A673 (cell line): Measurements from ENCODE around the gene TPP1. TPM values are rescaled to one million over a fixed set of nuclear protein-coding genes. Genes with fewer than 3 reads are reported as not detected.

ENCODE experiments used
- BruUV-seq: library from RNA; stranded (reverse); fragments of 400-500 nt; replicated peaks from 2 replicates; lab custom pipeline; 2021; lab: Mats Ljungman, UMichigan
- CTCF ChIA-PET: fragments of 300-600 bp; sonication (Branson Sonifier 250); formaldehyde crosslinking; loops from one replicate; lab custom pipeline; 2022; ENCODE audit warnings: antibody characterized with exemption; lab: Charles Lee
- POLR2A ChIA-PET: fragments of 300-600 bp; sonication (Branson Sonifier 250); formaldehyde crosslinking; loops from one replicate; lab custom pipeline; 2022; ENCODE audit warnings: antibody characterized with exemption; ENCODE audit not compliant: low non-redundant PET; lab: Charles Lee
- DNase-seq: peaks from one replicate; pipeline ENCODE4 v3.0.0-alpha.2; 2015; ENCODE audit warnings: low spot score
- H3K27ac ChIP-seq: fragments of 200-600 bp; sonication (generic); 2 replicates; pipeline ENCODE4 v1.5.1; 2016; ENCODE audit warnings: mixed run types, low read depth, mild to moderate bottlenecking, mixed read lengths, antibody characterized with exemption, low read length; ENCODE audit not compliant: poor library complexity, severe bottlenecking
- H3K27me3 ChIP-seq: fragments of 200-600 bp; sonication (generic); replicated peaks from 2 replicates; pipeline ENCODE4 v1.6.1; 2017; ENCODE audit warnings: mixed run types, low read depth, mild to moderate bottlenecking, mixed read lengths, antibody characterized with exemption, low read length; ENCODE audit not compliant: insufficient read depth, poor library complexity
- H3K36me3 ChIP-seq: fragments of 200-600 bp; sonication (generic); 2 replicates; pipeline ENCODE4 v1.6.1; 2016; ENCODE audit warnings: mixed run types, mild to moderate bottlenecking, mixed read lengths, antibody characterized with exemption, low read length; ENCODE audit not compliant: insufficient read depth, poor library complexity, severe bottlenecking
- H3K4me1 ChIP-seq: fragments of 200-600 bp; sonication (generic); 2 replicates; pipeline ENCODE4 v1.6.1; 2017; ENCODE audit warnings: mixed run types, mild to moderate bottlenecking, mixed read lengths, antibody characterized with exemption, low read length; ENCODE audit not compliant: insufficient read depth, poor library complexity, severe bottlenecking
- H3K4me3 ChIP-seq: fragments of 200-600 bp; sonication (generic); 2 replicates; pipeline ENCODE4 v1.5.1; 2016; ENCODE audit warnings: low read depth, mixed run types, mild to moderate bottlenecking, mixed read lengths, low read length; ENCODE audit not compliant: poor library complexity, severe bottlenecking
- H3K9me3 ChIP-seq: fragments of 200-600 bp; sonication (generic); 2 replicates; pipeline ENCODE4 v1.6.1; 2016; ENCODE audit warnings: mixed run types, low read depth, mild to moderate bottlenecking, mixed read lengths, antibody characterized with exemption, low read length; ENCODE audit not compliant: poor library complexity, severe bottlenecking
- EZH2 ChIP-seq: fragments of 200-600 bp; sonication (generic); IDR thresholded peaks from 2 replicates; pipeline ENCODE4 v1.6.1; 2017; ENCODE audit warnings: borderline replicate concordance, low read depth, mild to moderate bottlenecking, mixed read lengths, antibody characterized with exemption, low read length; ENCODE audit not compliant: poor library complexity, severe bottlenecking
- intact Hi-C: fragments of 100-400 bp; cut with micrococcal nuclease; formaldehyde crosslinking; loops from one replicate; pipeline ENCODE4 v1.10.0; 2022; ENCODE audit not compliant: unreplicated experiment
- total RNA-seq: library from RNA; stranded (reverse); gene quantifications from 2 replicates; pipeline ENCODE4 v1.2.3, GENCODE V29; 2021
- TF ChIP-seq, protein P1 (sequence below): fragments of 300-800, 200-600 bp; sonication (generic); conservative IDR thresholded peaks from 2 replicates; pipeline ENCODE4 v1.5.1; 2017; ENCODE audit warnings: low read depth, mild to moderate bottlenecking, antibody characterized with exemption, low read length, moderate library complexity, mixed read lengths

TPP1 gene
- total RNA-seq, 1 experiment from 2014 or later: 53.0 TPM

DNA sequence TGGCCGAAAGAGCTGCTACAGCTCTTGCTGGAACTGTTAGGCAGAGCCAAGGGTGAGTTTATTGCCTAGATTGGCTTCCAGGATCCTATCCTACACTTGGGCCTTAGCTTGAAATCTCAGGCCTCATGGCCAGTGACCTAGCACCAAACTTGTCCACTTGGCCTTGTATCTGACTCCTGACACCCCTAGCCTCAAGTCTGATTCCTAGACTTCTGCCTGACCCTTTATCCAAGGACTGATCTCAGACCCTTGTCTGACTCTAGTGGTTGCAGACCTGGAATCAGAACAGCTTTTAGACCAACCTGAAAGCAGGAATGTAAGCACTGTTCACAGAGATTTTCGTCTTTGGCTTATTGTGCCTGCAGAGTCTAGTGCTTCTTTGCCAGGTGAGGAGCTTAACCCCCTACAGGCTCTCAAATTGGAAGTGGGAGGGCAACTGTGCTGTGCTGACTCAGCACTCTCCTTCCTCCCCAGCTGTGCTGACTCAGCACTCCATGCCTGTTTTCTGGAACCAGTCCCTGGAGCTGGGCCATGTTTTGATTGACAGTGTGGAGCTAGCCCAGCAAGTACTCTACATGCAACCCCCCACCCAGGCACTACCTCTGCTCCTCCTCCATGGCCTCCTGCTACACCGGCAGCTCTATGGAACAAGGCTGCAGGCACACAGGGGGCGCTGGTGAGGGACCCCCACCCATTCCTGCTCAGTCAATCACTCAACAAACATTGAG is 50.9 kb downstream of the TPP1 start:
- Histone ChIP-seq H3K36me3 (no peaks in the 10 kb centered on the region), H3K4me3 (no peak overlapping the region), H3K27me3 (no peaks in the 10 kb centered on the region), H3K27ac (no peak overlapping the region), H3K4me1 (peaks cover 11% of the 10 kb centered on the region), H3K9me3 (no peaks in the 10 kb centered on the region)
- no TSS peak for BruUV-seq
- CTCF ChIA-PET: no interaction called here
- TF ChIP-seq EZH2: no peak
- TF ChIP-seq, protein P1, sequence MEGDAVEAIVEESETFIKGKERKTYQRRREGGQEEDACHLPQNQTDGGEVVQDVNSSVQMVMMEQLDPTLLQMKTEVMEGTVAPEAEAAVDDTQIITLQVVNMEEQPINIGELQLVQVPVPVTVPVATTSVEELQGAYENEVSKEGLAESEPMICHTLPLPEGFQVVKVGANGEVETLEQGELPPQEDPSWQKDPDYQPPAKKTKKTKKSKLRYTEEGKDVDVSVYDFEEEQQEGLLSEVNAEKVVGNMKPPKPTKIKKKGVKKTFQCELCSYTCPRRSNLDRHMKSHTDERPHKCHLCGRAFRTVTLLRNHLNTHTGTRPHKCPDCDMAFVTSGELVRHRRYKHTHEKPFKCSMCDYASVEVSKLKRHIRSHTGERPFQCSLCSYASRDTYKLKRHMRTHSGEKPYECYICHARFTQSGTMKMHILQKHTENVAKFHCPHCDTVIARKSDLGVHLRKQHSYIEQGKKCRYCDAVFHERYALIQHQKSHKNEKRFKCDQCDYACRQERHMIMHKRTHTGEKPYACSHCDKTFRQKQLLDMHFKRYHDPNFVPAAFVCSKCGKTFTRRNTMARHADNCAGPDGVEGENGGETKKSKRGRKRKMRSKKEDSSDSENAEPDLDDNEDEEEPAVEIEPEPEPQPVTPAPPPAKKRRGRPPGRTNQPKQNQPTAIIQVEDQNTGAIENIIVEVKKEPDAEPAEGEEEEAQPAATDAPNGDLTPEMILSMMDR: peak; percentile 31; the same call in 1 of the 2 replicates
- peak; percentile 85 for DNase-seq
- POLR2A ChIA-PET: no interaction called here
- intact Hi-C loops: no loop called here

DNA sequence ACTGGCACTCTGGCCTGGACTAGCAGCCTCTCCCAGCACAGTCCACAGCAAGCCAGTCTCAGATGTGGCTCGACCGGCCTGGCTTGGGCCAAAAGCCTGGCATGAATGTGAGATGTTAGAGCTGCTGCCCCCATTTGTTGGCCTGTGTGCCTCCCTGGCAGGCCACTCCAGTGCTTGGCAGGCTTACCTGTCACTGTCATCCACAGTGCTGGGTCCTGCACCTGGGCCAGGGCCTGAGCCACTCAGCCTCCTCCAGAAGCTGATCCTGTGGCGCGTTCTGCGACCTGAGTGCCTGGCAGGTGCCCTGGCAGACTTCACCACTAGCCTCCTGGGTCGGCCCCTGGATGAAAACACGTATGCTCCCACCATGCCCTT is 51.9 kb downstream of the TPP1 start:
- DNase-seq: no peak
- H3K36me3 ChIP-seq: no peaks in the 10 kb centered on the region
- intact Hi-C loops: no loop called here
- BruUV-seq: no TSS peak
- TF ChIP-seq, protein P1: no peak
- no peak for TF ChIP-seq EZH2
- peaks cover 11% of the 10 kb centered on the region for H3K4me1 ChIP-seq
- ChIA-PET POLR2A (no interaction called here), CTCF (no interaction called here)
- no peaks in the 10 kb centered on the region for H3K9me3 ChIP-seq
- no peak overlapping the region for H3K4me3 ChIP-seq
- no peak overlapping the region for H3K27ac ChIP-seq
- no peaks in the 10 kb centered on the region for H3K27me3 ChIP-seq

DNA sequence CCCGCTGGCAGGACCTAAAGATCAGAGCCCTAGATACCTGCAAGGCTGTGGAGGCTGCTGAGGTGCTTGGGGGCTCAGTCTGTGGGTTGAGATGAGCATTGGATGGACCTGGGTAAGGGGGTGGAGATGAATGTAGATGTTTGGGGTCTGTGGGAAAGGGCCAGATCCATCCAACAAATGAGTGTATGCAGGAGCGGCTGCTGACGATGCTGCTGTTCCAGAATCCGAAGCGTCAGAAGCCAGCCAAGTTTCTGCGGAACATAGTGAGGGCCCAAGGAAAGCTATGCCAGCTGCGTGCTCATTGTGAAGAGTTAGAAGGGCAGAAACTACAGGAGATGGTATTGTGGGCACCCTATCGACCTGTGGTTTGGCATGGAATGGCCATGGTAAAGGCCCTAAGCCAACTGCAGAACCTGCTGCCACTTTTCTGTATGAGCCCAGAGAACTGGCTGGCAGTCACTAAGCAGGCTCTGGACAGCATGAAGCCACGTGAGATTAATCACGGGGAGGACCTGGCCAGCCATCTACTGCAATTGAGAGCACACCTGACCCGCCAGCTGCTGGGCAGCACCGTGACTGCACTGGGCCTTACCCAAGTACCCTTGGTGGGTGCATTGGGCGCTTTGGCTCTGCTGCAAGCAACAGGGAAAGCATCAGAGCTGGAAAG is 52.4 kb downstream of the TPP1 start:
- CTCF ChIA-PET: no interaction called here
- H3K4me1 ChIP-seq: peaks cover 11% of the 10 kb centered on the region
- POLR2A ChIA-PET: no interaction called here
- no peak for DNase-seq
- no TSS peak for BruUV-seq
- no peaks in the 10 kb centered on the region for H3K9me3 ChIP-seq
- no peaks in the 10 kb centered on the region for H3K27me3 ChIP-seq
- H3K27ac ChIP-seq: no peak overlapping the region
- intact Hi-C loops: no loop called here
- no peak overlapping the region for H3K4me3 ChIP-seq
- H3K36me3 ChIP-seq: no peaks in the 10 kb centered on the region
- TF ChIP-seq, protein P1: no peak
- TF ChIP-seq EZH2: no peak
